Gastroesophageal sphincter (tissue), 4 donors: Measurements from ENCODE around the gene GH2. TPM values are rescaled to one million over a fixed set of nuclear protein-coding genes. Genes with fewer than 3 reads are reported as not detected.
"Not testable (repeated sequence)": the region's sequence is repeated elsewhere in the genome, so short reads cannot be mapped to it uniquely, and the experiment has no call there.

Experiments
- ATAC-seq: fragments of 150-250 bp; one replicate; pipeline ENCODE4 v1.9.1; 2016; ENCODE audit warnings: mild to moderate bottlenecking, moderate library complexity
- H3K27ac ChIP-seq, 4 donors: fragments of 200-600 bp; sonication (generic) in 3 of 4; 1 replicate in 3 of 4; 2 replicates in 1 of 4; pipeline ENCODE4 v1.5.1; 2016 to 2019
- H3K27me3 ChIP-seq: fragments of 200-600 bp; sonication (generic); one replicate; pipeline ENCODE4 v1.5.1; 2019
- H3K36me3 ChIP-seq, 2 donors: fragments of 200-600 bp; sonication (generic); one replicate each; pipeline ENCODE4 v1.5.1; 2019; ENCODE audit warnings: control low read depth in 1 of 2
- H3K4me1 ChIP-seq, 3 donors: fragments of 200-600 bp; sonication (generic); 1 replicate in 2 of 3; 2 replicates in 1 of 3; pipeline ENCODE4 v1.5.1; 2016 to 2019; ENCODE audit warnings: control low read depth in 2 of 3
- H3K4me3 ChIP-seq, 2 donors: fragments of 200-600 bp; sonication (generic); one replicate each; pipeline ENCODE4 v1.5.1; 2019; ENCODE audit warnings: mild to moderate bottlenecking in 1 of 2, moderate library complexity in 1 of 2
- H3K9me3 ChIP-seq, 3 donors: fragments of 200-600 bp; sonication (generic); one replicate each; pipeline ENCODE4 v1.5.1; 2017 to 2019; ENCODE audit warnings: control low read depth in 2 of 3
- WGBS, 2 donors: methylation state at CpG; one replicate each; pipeline ENCODE4 v1.1.5; 2018; ENCODE audit warnings: low coverage in 1 of 2; 5-methylcytosine and 5-hydroxymethylcytosine counted together
- total RNA-seq, 4 donors: library from RNA; depleted of rRNA; stranded (reverse); fragments of >200 nt; gene quantifications; one replicate each; pipeline ENCODE4 v1.1.0, GENCODE V29; 2016
- TF ChIP-seq, protein P1 (sequence below), 4 experiments: fragments of 200-600 bp in 2 of 4; fragments of 450-650 bp in 2 of 4; sonication (generic) in 1 of 4; IDR thresholded peaks; one replicate each; pipeline ENCODE4 v1.5.1; 2017 to 2019; ENCODE audit warnings: antibody characterized with exemption in 4 of 4, mild to moderate bottlenecking in 2 of 4, moderate library complexity in 2 of 4

The GH2 gene
- total RNA-seq, 4 donors from 2014 or later = not detected

DNA sequence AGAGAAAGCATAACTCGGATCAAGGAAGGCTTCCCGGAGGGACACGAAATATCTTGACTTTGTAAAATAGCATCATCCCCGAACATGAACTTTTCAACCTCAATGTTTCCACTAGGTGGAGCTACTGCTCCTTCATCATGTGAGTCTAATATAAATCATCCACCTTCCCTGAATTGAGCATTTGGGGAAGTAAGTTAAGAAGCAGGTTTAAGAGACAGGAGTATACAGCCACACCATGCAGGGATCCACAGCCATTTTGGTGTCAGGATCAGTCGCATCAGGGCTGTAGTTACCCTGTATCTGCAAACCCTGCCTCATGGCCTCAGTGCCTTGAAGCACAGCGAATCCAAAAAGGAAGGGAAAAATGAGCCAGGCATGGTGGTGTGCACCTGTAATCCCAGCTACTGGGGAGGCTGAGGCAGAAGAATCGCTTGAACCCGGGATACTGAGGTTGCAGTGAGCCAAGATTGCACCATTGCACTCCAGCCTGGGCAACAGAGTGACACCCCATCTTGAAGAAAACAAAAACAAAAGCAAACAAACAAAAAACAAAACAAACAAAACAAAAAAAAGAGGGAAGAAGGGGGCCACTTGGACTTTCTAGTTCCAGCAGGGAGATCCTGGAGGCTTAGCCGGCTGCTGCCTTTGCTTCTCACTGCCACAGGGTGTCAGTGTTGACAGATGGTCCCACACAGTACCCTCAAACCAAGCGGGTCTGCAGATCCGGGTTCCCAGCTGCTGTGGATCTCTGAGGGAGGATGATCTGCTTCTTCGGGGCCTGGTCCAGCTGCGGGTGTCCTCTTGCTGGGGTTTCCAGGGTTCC lies 7.5 kb upstream of the GH2 start:
- WGBS, 2 donors = 13 to 19% methylated on average over 4 to 13 of the region's 13 CpGs
- not testable (repeated sequence) for H3K27me3 ChIP-seq, H3K27ac ChIP-seq, H3K36me3 ChIP-seq, H3K4me3 ChIP-seq, H3K9me3 ChIP-seq, H3K4me1 ChIP-seq
- TF ChIP-seq, protein P1, sequence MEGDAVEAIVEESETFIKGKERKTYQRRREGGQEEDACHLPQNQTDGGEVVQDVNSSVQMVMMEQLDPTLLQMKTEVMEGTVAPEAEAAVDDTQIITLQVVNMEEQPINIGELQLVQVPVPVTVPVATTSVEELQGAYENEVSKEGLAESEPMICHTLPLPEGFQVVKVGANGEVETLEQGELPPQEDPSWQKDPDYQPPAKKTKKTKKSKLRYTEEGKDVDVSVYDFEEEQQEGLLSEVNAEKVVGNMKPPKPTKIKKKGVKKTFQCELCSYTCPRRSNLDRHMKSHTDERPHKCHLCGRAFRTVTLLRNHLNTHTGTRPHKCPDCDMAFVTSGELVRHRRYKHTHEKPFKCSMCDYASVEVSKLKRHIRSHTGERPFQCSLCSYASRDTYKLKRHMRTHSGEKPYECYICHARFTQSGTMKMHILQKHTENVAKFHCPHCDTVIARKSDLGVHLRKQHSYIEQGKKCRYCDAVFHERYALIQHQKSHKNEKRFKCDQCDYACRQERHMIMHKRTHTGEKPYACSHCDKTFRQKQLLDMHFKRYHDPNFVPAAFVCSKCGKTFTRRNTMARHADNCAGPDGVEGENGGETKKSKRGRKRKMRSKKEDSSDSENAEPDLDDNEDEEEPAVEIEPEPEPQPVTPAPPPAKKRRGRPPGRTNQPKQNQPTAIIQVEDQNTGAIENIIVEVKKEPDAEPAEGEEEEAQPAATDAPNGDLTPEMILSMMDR (IDR thresholded peaks at IDR 0.05) = peak; percentile 5 to 43 (median 26)
- peak; percentile 53 for ATAC-seq

DNA sequence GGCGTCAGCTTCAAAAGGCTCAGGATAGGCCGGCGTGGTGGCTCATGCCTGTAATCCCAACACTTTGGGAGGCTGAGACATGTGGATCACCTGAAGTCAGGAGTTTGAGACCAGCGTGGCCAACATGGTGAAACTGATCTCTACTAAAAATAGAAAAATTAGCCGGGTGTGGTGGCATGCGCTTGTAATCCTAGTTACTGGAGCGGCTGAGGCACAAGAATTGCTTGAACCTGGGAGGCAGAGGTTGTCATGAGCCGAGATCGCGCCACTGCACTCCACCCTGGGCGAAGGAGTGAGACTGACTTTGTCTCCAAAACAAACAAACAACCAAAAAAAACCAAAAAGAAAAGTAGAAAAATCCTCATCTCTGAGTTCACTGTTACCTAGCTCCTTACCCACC lies 3.4 kb upstream of the GH2 start:
- not testable (repeated sequence) for H3K4me1 ChIP-seq, H3K27me3 ChIP-seq, H3K27ac ChIP-seq, H3K9me3 ChIP-seq, H3K36me3 ChIP-seq, H3K4me3 ChIP-seq, ATAC-seq
- WGBS, 2 donors = 87 to 100% methylated on average over 4 to 6 of the region's 11 CpGs

DNA sequence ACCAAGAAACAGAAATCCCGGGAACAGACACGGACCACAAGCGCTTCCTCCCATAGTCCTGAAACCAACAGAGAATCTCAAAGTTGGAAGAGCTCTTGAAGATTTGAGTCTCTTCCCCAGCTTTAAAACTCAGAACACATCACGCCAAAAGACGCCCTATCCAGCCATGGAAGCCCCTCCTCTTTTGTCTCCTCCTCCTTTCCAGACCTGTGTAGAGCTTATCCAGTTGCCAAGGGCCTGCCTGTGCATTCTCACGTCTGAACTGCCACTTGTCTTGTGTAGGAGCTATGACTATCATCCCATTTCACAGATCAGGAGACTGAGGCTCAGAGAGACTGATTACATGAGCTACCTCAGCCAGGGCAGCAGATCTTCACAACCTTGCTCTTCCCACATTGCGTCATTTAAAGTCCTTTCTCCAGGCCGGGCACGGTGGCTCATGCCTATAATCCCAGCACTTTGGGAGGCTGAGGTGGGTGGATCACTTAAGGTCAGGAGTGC lies 932 bp upstream of the GH2 start:
- 60 to 66% methylated on average over 3 to 6 of the region's 9 CpGs for WGBS, 2 donors
- H3K4me1 ChIP-seq, H3K27ac ChIP-seq, ATAC-seq, H3K27me3 ChIP-seq, H3K36me3 ChIP-seq, H3K9me3 ChIP-seq, H3K4me3 ChIP-seq: not testable (repeated sequence)

DNA sequence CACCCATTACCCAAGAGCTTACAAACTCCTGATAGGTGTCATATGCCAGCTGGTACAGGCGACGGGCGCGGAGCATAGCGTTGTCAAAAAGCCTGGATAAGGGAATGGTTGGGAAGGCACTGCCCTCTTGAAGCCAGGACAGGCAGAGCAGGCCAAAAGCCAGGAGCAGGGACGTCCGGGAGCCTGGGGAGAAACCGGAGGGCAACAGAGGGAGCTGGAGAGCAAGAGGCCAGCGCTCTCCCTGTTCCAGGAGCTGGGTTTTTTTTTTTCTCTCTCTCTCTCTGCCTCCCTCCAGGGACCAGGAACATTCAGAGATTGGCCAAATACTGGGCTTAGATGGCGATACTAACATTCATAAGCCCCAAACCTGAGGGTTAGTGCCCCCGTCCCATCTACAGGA lies 407 bp downstream of the GH2 start:
- WGBS, 2 donors = 54 to 80% methylated on average over 1 to 7 of the region's 11 CpGs

DNA sequence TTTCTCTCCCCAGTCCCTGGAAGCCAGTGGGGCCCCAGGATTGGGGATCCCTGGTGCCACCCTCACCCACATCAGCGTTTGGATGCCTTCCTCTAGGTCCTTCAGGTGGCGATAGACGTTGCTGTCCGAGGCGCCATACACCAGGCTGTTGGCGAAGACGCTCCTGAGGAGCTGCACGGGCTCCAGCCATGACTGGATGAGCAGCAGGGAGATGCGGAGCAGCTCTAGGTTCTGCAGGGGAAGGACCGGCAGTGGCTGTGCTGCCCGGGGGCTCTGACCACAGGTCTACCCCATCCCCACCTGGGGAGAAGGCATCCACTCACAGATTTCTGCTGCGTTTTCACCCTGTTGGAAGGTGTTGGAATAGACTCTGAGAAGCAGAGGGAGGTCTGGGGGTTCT lies 1.0 kb downstream of the GH2 start:
- no peak overlapping the region for H3K27ac ChIP-seq
- no peaks in the 10 kb centered on the region for H3K4me1 ChIP-seq
- WGBS, 2 donors = no CpG with 5 or more reads among the region's 12 CpGs
- H3K4me3 ChIP-seq = no peak overlapping the region
- peaks cover 17% of the 10 kb centered on the region for H3K27me3 ChIP-seq
- no peaks in the 10 kb centered on the region for H3K9me3 ChIP-seq
- no peak for ATAC-seq
- H3K36me3 ChIP-seq = no peaks in the 10 kb centered on the region
- TF ChIP-seq, protein P1 (IDR thresholded peaks at IDR 0.05) = no peak

More for the DNA sequence above, 407 bp downstream of the GH2 start:
- H3K27me3 ChIP-seq = peaks cover 17% of the 10 kb centered on the region
- H3K36me3 ChIP-seq, H3K27ac ChIP-seq, H3K9me3 ChIP-seq, ATAC-seq, H3K4me3 ChIP-seq, H3K4me1 ChIP-seq: not testable (repeated sequence)

DNA sequence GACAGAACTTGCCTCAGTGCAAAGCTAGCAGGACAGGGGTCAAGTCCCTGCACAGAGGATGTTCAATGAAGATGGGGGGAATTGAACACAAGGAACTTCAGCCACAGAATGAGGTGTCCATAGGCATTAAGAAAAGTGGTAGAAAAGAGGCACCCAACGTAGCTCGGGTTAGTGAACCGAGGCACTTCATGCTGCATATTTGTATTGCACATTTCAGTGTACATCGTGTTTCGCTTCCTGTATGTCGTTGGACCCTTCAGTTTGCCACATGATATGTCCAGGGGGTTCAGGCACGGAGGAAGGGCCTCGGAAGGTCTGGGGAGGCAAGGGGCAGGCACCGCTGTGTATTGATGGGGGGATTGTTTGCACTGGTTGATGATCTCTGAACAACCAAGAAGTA lies 3.3 kb downstream of the GH2 start:
- not testable (repeated sequence) for H3K36me3 ChIP-seq, H3K4me3 ChIP-seq, H3K27ac ChIP-seq, ATAC-seq, H3K9me3 ChIP-seq, H3K4me1 ChIP-seq
- 84 to 92% methylated on average over 6 to 8 of the region's 9 CpGs for WGBS, 2 donors
- peaks cover 17% of the 10 kb centered on the region for H3K27me3 ChIP-seq

DNA sequence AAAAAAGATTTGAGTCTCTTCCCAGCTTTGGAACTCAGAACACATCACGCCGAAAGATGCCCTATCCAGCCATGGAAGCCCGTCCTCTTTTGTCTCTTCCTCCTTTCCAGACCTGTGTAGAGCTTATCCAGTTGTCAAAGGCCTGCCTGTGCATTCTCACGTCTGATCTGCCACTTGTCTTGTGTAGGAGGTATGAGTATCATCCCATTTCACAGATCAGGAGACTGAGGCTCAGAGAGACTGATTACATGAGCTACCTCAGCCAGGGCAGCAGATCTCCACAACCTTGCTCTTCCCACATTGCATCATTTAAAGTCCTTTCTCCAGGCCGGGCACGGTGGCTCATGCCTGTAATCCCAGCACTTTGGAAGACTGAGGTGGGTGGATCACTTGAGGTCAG lies 7.1 kb downstream of the GH2 start:
- H3K27ac ChIP-seq = not testable (repeated sequence)

DNA sequence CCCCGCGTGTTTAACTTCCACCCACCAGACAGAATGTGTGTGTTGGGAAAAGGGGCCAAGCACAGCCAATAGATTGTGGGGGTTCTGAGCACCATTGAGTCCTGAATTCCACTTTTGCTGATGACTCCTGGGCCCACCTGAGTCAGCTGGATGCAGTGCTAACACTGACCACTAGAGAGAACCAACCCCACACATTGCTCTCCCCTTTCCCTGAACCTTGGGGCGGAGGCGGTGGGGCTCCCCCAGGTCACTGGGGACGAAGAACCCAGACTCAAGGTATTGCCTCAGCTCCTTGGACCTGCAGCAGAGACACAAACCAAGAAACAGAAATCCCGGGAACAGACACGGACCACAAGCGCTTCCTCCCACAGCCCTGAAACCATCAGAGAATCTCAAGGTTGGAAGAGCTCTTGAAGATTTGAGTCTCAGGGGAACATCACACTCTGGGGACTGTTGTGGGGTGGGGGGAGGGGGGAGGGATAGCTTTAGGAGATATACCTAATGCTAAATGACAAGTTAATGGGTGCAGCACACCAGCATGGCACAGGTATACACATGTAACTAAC lies 7.6 kb downstream of the GH2 start:
- H3K36me3 ChIP-seq, H3K4me3 ChIP-seq, H3K27ac ChIP-seq, H3K4me1 ChIP-seq, H3K9me3 ChIP-seq, ATAC-seq: not testable (repeated sequence)
- no CpG with 5 or more reads among the region's 8 CpGs for WGBS, 2 donors
- peaks cover 11% of the 10 kb centered on the region for H3K27me3 ChIP-seq

More for the DNA sequence above, 7.1 kb downstream of the GH2 start:
- not testable (repeated sequence) for H3K4me3 ChIP-seq, H3K9me3 ChIP-seq, H3K4me1 ChIP-seq, H3K36me3 ChIP-seq, ATAC-seq
- peaks cover 11% of the 10 kb centered on the region for H3K27me3 ChIP-seq
- WGBS, 2 donors = 0 to 73% methylated on average over 1 to 4 of the region's 6 CpGs

DNA sequence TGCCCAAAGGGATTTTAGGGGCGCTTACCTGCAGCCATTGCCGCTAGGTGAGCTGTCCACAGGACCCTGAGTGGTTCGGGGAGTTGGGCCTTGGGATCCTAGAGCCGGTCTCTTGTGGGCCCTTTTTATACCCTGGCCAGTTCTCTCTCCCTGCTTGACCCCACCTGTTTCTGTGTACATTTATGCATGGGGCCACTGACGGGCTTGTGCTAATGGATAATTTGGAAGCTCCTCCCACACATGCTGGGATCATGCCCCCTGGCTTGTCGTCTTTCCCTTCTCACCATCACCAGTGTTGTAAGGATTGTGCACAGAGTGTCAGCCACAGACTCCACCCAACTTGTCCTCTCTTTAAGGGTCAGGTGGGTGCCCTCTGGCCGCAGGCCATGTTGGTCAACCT lies 8.2 kb downstream of the GH2 start, which contains the start of gene CSH2:
Gene CSH2 (minus strand): TSS at position 101 of the 400 bp plus-strand sequence. CDS start 63 bp downstream, at position 38.
- ATAC-seq, H3K4me3 ChIP-seq, H3K9me3 ChIP-seq, H3K4me1 ChIP-seq, H3K27ac ChIP-seq, H3K36me3 ChIP-seq: not testable (repeated sequence)
- WGBS, 2 donors = 60% methylated on average over 1 of the region's 7 CpGs; no CpG with 5 or more reads in 1 of the 2 donors
- peaks cover 11% of the 10 kb centered on the region for H3K27me3 ChIP-seq

DNA sequence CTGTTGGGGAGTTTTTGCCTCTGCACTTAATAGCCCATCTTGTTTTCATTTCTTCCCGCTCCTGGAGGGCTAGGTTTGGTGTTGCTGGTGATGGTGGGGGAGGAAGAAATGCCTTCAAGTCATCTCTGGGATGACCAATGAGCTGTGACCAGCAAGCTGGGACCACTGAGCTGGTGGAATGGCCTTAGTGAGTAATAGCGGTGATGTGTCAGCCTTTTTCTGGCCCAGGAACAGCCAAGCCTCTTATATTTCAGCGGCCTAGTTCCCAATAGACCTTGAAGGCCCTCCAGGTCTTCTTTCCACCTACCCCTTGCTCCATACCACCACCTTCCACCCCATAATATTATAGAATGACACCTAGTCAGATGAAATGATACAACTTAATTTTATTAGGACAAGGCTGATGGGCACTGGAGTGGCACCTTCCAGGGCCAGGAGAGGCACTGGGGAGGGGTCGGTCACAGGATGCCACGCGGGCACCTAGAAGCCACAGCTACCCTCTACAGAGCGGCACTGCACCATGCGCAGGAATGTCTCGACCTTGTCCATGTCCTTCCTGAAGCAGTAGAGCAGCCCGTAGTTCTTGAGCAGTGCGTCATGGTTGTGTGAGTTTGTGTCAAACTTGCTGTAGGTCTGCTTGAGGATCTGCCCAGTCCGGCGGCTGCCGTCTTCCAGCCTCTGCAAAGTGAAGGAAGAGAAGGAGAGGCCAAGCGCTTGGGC lies 9.9 kb downstream of the GH2 start:
- H3K4me1 ChIP-seq, H3K4me3 ChIP-seq, H3K27ac ChIP-seq, H3K27me3 ChIP-seq, ATAC-seq, H3K9me3 ChIP-seq, H3K36me3 ChIP-seq: not testable (repeated sequence)
- WGBS, 2 donors = 92 to 100% methylated on average over 1 to 2 of the region's 15 CpGs

DNA sequence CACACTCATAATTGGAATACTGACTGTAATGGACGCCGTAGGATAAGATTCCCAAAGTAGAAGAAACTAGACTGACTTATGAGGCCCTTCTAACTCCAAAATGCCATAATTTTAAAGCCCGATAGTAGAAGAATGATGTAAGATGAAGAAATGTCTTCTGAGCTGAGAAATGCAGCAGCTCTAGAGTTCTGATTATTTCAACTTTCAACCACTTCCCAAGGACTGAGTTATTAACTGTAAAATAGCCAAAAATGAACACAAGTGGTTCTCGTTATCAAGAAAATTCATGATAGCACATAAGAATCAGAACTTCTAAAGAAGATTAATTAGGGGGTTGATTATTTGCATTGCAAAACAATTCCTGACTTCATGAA lies 11.5 kb downstream of the GH2 start:
- not testable (repeated sequence) for H3K27ac ChIP-seq, ATAC-seq, H3K4me3 ChIP-seq, H3K4me1 ChIP-seq, H3K36me3 ChIP-seq, H3K27me3 ChIP-seq, H3K9me3 ChIP-seq
- WGBS, 2 donors = 73 to 77% methylated on average over 2 to 4 of the region's 4 CpGs
